Naive thymus-derived CD8-positive, alpha-beta T cell (primary cell): ENCODE measurements around the gene HYDIN. TPM values are rescaled to one million over a fixed set of nuclear protein-coding genes. Genes with fewer than 3 reads are reported as not detected.
"Not testable (repeated sequence)": the region's sequence is repeated elsewhere in the genome, so short reads cannot be mapped to it uniquely, and the experiment has no call there.

Experiments
- ATAC-seq, 2 donors: fragments of 150-1000 bp; cut with Tn5 transposase in 1 of 2; sonication (Bioruptor Pico), chemical (Tn5 transposase) in 1 of 2; 1 replicate in 1 of 2; 2 replicates in 1 of 2; pipeline ENCODE4 v1.10.0; 2021; ENCODE audit warnings: mild to moderate bottlenecking in 2 of 2, moderate library complexity in 2 of 2
- POLR2A ChIA-PET: fragments of 350-600 bp; sonication (Branson Sonifier 250); formaldehyde crosslinking; loops from one replicate; lab custom pipeline; 2021; ENCODE audit warnings: antibody characterized with exemption; lab: Charles Lee
- DNase-seq, 10 donors: peaks; one replicate each; pipeline versions ENCODE4 v3.0.0 to v3.0.0-alpha.2; 2020 to 2022
- H3K27ac Mint-ChIP-seq, 10 donors: one replicate each; pipeline ENCODE4 v1.8.0; 2020 to 2022; ENCODE audit warnings: mild to moderate bottlenecking in 10 of 10, mixed read lengths in 10 of 10, moderate library complexity in 4 of 10, inconsistent platforms in 1 of 10
- H3K27me3 Mint-ChIP-seq, 5 donors: one replicate each; pipeline ENCODE4 v1.8.0; 2021 to 2022; ENCODE audit warnings: mixed read lengths in 5 of 5
- H3K36me3 Mint-ChIP-seq, 3 donors: one replicate each; pipeline ENCODE4 v1.8.0; 2020 to 2022; ENCODE audit warnings: mixed read lengths in 3 of 3, mild to moderate bottlenecking in 2 of 3, inconsistent platforms in 1 of 3
- H3K4me1 Mint-ChIP-seq, 4 donors: one replicate each; pipeline ENCODE4 v1.8.0; 2021 to 2022; ENCODE audit warnings: mixed read lengths in 4 of 4
- H3K4me3 Mint-ChIP-seq, 10 donors: one replicate each; pipeline ENCODE4 v1.8.0; 2020 to 2022; ENCODE audit warnings: mild to moderate bottlenecking in 10 of 10, mixed read lengths in 10 of 10, moderate library complexity in 6 of 10, inconsistent platforms in 1 of 10
- H3K9me3 Mint-ChIP-seq, 9 donors: one replicate each; pipeline ENCODE4 v1.8.0; 2020 to 2022; ENCODE audit warnings: mixed read lengths in 9 of 9, mild to moderate bottlenecking in 3 of 9, inconsistent platforms in 1 of 9, moderate library complexity in 1 of 9
- polyA plus RNA-seq, 3 donors: library from polyadenylated mRNA; unstranded; fragments of 300-500 nt; fragmentation: Illumina TruSeq; gene quantifications; one replicate each; pipeline ENCODE4 v1.2.3, GENCODE V29; 2021
- total RNA-seq, 8 experiments: library from RNA in 2 of 8; stranded (reverse) in 2 of 8; gene quantifications; one replicate each; pipeline ENCODE4 v1.2.3 and lab custom pipeline; 2021 to 2026

The HYDIN gene
- total and polyA plus RNA-seq, 5 experiments from 2014 or later: not detected

- H3K4me1 Mint-ChIP-seq, POLR2A ChIA-PET, H3K27ac Mint-ChIP-seq, ATAC-seq, H3K4me3 Mint-ChIP-seq, H3K36me3 Mint-ChIP-seq, DNase-seq, H3K9me3 Mint-ChIP-seq: not testable (repeated sequence)
- peaks cover 0 to 11% (median 1%) of the 10 kb centered on the region in 5 donors for H3K27me3 Mint-ChIP-seq
These were observed 296.8 kb downstream of the HYDIN start for GRCh38 chr16:70933746-70934145.

- H3K9me3 Mint-ChIP-seq, DNase-seq, H3K4me3 Mint-ChIP-seq, POLR2A ChIA-PET, H3K27ac Mint-ChIP-seq, H3K4me1 Mint-ChIP-seq, H3K36me3 Mint-ChIP-seq, ATAC-seq: not testable (repeated sequence)
- peaks cover 0 to 11% (median 1%) of the 10 kb centered on the region in 5 donors for H3K27me3 Mint-ChIP-seq
These were observed 299.8 kb downstream of the HYDIN start for GRCh38 chr16:70930757-70931156.

- H3K9me3 Mint-ChIP-seq, H3K36me3 Mint-ChIP-seq, POLR2A ChIA-PET, H3K27ac Mint-ChIP-seq, H3K27me3 Mint-ChIP-seq, H3K4me3 Mint-ChIP-seq, DNase-seq, H3K4me1 Mint-ChIP-seq, ATAC-seq: not testable (repeated sequence)
These were observed 308.4 kb downstream of the HYDIN start for GRCh38 chr16:70922164-70922563.

GRCh38 chr16:70920661-70921060 lies 309.9 kb downstream of the HYDIN start:
- ATAC-seq, H3K36me3 Mint-ChIP-seq, H3K27me3 Mint-ChIP-seq, DNase-seq, POLR2A ChIA-PET, H3K9me3 Mint-ChIP-seq, H3K27ac Mint-ChIP-seq, H3K4me3 Mint-ChIP-seq, H3K4me1 Mint-ChIP-seq: not testable (repeated sequence)

GRCh38 chr16:70888208-70888607 lies 342.3 kb downstream of the HYDIN start:
- POLR2A ChIA-PET, H3K27ac Mint-ChIP-seq, H3K36me3 Mint-ChIP-seq, H3K4me1 Mint-ChIP-seq, H3K4me3 Mint-ChIP-seq, H3K27me3 Mint-ChIP-seq, DNase-seq, ATAC-seq: not testable (repeated sequence)
- H3K9me3 Mint-ChIP-seq: peaks cover 0 to 11% (median 3%) of the 10 kb centered on the region in 9 donors

- H3K36me3 Mint-ChIP-seq, H3K4me3 Mint-ChIP-seq, H3K4me1 Mint-ChIP-seq, H3K27ac Mint-ChIP-seq, H3K27me3 Mint-ChIP-seq, DNase-seq, ATAC-seq, POLR2A ChIA-PET: not testable (repeated sequence)
- peaks cover 0 to 11% (median 3%) of the 10 kb centered on the region in 9 donors for H3K9me3 Mint-ChIP-seq
These were observed 345.9 kb downstream of the HYDIN start for GRCh38 chr16:70884652-70885051.

- H3K9me3 Mint-ChIP-seq, H3K4me3 Mint-ChIP-seq, H3K4me1 Mint-ChIP-seq, H3K27ac Mint-ChIP-seq, POLR2A ChIA-PET, H3K27me3 Mint-ChIP-seq, DNase-seq, H3K36me3 Mint-ChIP-seq, ATAC-seq: not testable (repeated sequence)
These were observed 348.2 kb downstream of the HYDIN start for GRCh38 chr16:70882311-70882710.

GRCh38 chr16:70877895-70878294 lies 352.6 kb downstream of the HYDIN start:
- POLR2A ChIA-PET, H3K4me3 Mint-ChIP-seq, H3K4me1 Mint-ChIP-seq, H3K9me3 Mint-ChIP-seq, ATAC-seq, H3K27me3 Mint-ChIP-seq, H3K36me3 Mint-ChIP-seq, DNase-seq, H3K27ac Mint-ChIP-seq: not testable (repeated sequence)

GRCh38 chr16:70876442-70876841 lies 354.1 kb downstream of the HYDIN start:
- DNase-seq, H3K36me3 Mint-ChIP-seq, H3K4me3 Mint-ChIP-seq, H3K27me3 Mint-ChIP-seq, ATAC-seq, H3K27ac Mint-ChIP-seq, POLR2A ChIA-PET, H3K9me3 Mint-ChIP-seq, H3K4me1 Mint-ChIP-seq: not testable (repeated sequence)

- H3K4me3 Mint-ChIP-seq, H3K27me3 Mint-ChIP-seq, H3K9me3 Mint-ChIP-seq, DNase-seq, H3K27ac Mint-ChIP-seq, H3K36me3 Mint-ChIP-seq, POLR2A ChIA-PET, ATAC-seq, H3K4me1 Mint-ChIP-seq: not testable (repeated sequence)
These were observed 365.8 kb downstream of the HYDIN start for GRCh38 chr16:70864698-70865097.

- H3K27ac Mint-ChIP-seq, H3K4me3 Mint-ChIP-seq, DNase-seq, POLR2A ChIA-PET, H3K36me3 Mint-ChIP-seq, H3K9me3 Mint-ChIP-seq, H3K27me3 Mint-ChIP-seq, ATAC-seq, H3K4me1 Mint-ChIP-seq: not testable (repeated sequence)
These were observed 368.5 kb downstream of the HYDIN start for GRCh38 chr16:70861996-70862395.

GRCh38 chr16:70851299-70851698 lies 379.2 kb downstream of the HYDIN start:
- H3K4me1 Mint-ChIP-seq, DNase-seq, H3K4me3 Mint-ChIP-seq, POLR2A ChIA-PET, H3K9me3 Mint-ChIP-seq, H3K27ac Mint-ChIP-seq, ATAC-seq, H3K27me3 Mint-ChIP-seq, H3K36me3 Mint-ChIP-seq: not testable (repeated sequence)

GRCh38 chr16:70823498-70824118 lies 406.9 kb downstream of the HYDIN start:
- H3K4me1 Mint-ChIP-seq, ATAC-seq, H3K9me3 Mint-ChIP-seq, H3K27me3 Mint-ChIP-seq, H3K36me3 Mint-ChIP-seq, DNase-seq, H3K27ac Mint-ChIP-seq, H3K4me3 Mint-ChIP-seq, POLR2A ChIA-PET: not testable (repeated sequence)

- not testable (repeated sequence) for H3K4me3 Mint-ChIP-seq, ATAC-seq
These were observed 407.8 kb downstream of the HYDIN start for GRCh38 chr16:70822734-70823133.

More at GRCh38 chr16:70822734-70823133, 407.8 kb downstream of the HYDIN start:
- H3K4me1 Mint-ChIP-seq, DNase-seq, H3K27ac Mint-ChIP-seq, H3K36me3 Mint-ChIP-seq, POLR2A ChIA-PET, H3K27me3 Mint-ChIP-seq, H3K9me3 Mint-ChIP-seq: not testable (repeated sequence)
